Fibroblast of lung (primary cell): ENCODE results near the gene CWC15.

Experiments used
- EZH2 ChIP-seq: IDR thresholded peaks from 2 replicates; pipeline ENCODE4 v1.5.1; 2012; ENCODE audit warnings: low read length, control low read depth, mild to moderate bottlenecking; ENCODE audit errors: missing control alignments
- TF ChIP-seq, protein P1 (sequence below), 2 donors: IDR thresholded peaks in 1 of 2; conservative IDR thresholded peaks in 1 of 2; 1 replicate in 1 of 2; 2 replicates in 1 of 2; pipeline ENCODE4 v1.5.1; 2011 to 2012; ENCODE audit warnings: low read length in 2 of 2, control low read depth in 1 of 2, inconsistent platforms in 1 of 2, low read depth in 1 of 2, mild to moderate bottlenecking in 1 of 2

DNA sequence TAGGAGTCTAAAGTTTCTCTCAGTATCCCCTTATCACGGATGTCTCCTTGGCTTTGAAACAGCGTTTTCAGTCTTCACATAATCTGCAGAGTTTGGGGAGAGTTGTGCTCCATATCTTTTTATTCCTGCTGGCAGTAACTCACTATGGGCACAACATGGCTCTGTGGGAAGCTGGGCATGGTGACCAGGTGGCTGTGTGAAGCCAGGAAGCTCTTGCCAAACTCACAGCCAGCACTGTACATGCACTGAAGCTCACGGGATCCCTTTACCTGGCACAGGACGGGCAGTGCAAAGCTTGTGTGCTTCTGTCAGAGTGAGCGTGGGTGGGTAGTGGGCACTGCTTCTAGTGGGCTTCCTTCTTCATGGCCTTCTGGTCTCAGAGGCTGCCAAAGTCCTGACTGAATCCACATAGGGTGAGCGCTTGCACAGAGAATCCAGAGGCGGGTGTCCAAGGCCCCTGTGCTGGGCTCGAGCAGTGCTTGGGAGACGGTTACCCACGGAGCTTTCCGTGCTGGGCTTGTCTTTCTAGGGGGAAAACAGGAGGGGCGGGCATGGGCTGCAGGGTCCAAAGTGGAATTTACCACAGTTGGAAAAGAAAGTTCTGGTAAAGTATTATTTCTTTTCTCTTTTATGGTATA is 40.9 kb upstream of the CWC15 start:
- TF ChIP-seq, protein P1, sequence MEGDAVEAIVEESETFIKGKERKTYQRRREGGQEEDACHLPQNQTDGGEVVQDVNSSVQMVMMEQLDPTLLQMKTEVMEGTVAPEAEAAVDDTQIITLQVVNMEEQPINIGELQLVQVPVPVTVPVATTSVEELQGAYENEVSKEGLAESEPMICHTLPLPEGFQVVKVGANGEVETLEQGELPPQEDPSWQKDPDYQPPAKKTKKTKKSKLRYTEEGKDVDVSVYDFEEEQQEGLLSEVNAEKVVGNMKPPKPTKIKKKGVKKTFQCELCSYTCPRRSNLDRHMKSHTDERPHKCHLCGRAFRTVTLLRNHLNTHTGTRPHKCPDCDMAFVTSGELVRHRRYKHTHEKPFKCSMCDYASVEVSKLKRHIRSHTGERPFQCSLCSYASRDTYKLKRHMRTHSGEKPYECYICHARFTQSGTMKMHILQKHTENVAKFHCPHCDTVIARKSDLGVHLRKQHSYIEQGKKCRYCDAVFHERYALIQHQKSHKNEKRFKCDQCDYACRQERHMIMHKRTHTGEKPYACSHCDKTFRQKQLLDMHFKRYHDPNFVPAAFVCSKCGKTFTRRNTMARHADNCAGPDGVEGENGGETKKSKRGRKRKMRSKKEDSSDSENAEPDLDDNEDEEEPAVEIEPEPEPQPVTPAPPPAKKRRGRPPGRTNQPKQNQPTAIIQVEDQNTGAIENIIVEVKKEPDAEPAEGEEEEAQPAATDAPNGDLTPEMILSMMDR (conservative IDR thresholded peaks at IDR 0.05 in 1 of 2, IDR thresholded peaks at IDR 0.05 in 1 of 2; ENCODE audit: low read depth in 1 of 2, low read length in 2 of 2): no peak
- no peak for TF ChIP-seq EZH2
